ENCODE data around the gene RTKN2. TPM values are rescaled to one million over a fixed set of nuclear protein-coding genes. Genes with fewer than 3 reads are reported as not detected.

The RTKN2 gene
- polyA plus RNA-seq, 1 donor from 2014 or later, result 4.7 TPM

DNA sequence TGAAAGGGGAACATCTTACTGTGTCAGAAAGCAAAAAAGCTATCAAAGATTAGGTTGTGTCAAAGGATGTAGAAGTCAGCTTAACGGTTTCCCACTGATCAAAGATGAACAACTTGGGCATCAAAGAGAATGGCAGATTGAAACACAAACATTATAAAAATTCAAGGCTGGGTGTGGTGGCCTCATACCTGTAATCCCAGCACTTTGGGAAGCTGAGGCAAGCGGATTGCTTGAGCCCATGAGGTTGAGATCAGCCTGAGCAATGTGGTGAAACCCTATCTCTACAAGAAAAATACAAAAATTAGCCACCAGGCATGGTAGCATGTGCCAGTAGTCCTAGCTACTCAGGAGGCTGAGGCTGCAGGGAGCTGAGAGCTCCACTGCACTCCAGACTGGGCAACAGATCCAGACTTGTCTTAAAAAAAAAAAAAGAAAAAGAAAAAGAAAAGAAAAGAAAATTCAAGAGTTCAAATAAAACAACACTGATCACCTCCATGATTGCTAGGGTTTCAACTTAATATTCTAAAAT is 34.5 kb downstream of the RTKN2 start:
- Histone ChIP-seq H3K27me3 (ENCODE audit: insufficient read depth, low read depth, low read length) (no peaks in the 10 kb centered on the region), H3K4me3 (ENCODE audit: low read length) (no peak overlapping the region), H3K4me2 (ENCODE audit: low read length) (no peak overlapping the region), H3K79me2 (replicated peaks; ENCODE audit: insufficient read depth, low read length) (no peaks in the 10 kb centered on the region), H3K9ac (ENCODE audit: low read length) (no peak overlapping the region), H3F3A (ENCODE audit: insufficient read depth, low read length, poor library complexity, severe bottlenecking) (no peaks in the 10 kb centered on the region), H4K20me1 (ENCODE audit: insufficient read depth) (no peaks in the 10 kb centered on the region), H3K9me2 (ENCODE audit: insufficient read depth, low read length) (no peaks in the 10 kb centered on the region), H3K9me3 (ENCODE audit: low read length) (no peaks in the 10 kb centered on the region), H3K27ac (ENCODE audit: low read length) (no peak overlapping the region), H2AFZ (ENCODE audit: low read depth, low read length) (no peak overlapping the region), H3K36me3 (ENCODE audit: insufficient read depth, low read length) (no peaks in the 10 kb centered on the region)
- no peak for TF ChIP-seq TAF1 (IDR thresholded peaks at IDR 0.05; ENCODE audit: low read depth)
- TF ChIP-seq, protein P1, sequence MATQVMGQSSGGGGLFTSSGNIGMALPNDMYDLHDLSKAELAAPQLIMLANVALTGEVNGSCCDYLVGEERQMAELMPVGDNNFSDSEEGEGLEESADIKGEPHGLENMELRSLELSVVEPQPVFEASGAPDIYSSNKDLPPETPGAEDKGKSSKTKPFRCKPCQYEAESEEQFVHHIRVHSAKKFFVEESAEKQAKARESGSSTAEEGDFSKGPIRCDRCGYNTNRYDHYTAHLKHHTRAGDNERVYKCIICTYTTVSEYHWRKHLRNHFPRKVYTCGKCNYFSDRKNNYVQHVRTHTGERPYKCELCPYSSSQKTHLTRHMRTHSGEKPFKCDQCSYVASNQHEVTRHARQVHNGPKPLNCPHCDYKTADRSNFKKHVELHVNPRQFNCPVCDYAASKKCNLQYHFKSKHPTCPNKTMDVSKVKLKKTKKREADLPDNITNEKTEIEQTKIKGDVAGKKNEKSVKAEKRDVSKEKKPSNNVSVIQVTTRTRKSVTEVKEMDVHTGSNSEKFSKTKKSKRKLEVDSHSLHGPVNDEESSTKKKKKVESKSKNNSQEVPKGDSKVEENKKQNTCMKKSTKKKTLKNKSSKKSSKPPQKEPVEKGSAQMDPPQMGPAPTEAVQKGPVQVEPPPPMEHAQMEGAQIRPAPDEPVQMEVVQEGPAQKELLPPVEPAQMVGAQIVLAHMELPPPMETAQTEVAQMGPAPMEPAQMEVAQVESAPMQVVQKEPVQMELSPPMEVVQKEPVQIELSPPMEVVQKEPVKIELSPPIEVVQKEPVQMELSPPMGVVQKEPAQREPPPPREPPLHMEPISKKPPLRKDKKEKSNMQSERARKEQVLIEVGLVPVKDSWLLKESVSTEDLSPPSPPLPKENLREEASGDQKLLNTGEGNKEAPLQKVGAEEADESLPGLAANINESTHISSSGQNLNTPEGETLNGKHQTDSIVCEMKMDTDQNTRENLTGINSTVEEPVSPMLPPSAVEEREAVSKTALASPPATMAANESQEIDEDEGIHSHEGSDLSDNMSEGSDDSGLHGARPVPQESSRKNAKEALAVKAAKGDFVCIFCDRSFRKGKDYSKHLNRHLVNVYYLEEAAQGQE (IDR thresholded peaks at IDR 0.05; ENCODE audit: borderline replicate concordance), result no peak
- no peak for TF ChIP-seq POLR2AphosphoS5 (IDR thresholded peaks at IDR 0.05)
- no peak for TF ChIP-seq EP300 (conservative IDR thresholded peaks at IDR 0.05; ENCODE audit: poor library complexity, severe bottlenecking)
- no peak for TF ChIP-seq SMC3 (conservative IDR thresholded peaks at IDR 0.05; ENCODE audit: poor library complexity)
- TF ChIP-seq RAD21 (conservative IDR thresholded peaks at IDR 0.05), result no peak
- TF ChIP-seq, protein P2, sequence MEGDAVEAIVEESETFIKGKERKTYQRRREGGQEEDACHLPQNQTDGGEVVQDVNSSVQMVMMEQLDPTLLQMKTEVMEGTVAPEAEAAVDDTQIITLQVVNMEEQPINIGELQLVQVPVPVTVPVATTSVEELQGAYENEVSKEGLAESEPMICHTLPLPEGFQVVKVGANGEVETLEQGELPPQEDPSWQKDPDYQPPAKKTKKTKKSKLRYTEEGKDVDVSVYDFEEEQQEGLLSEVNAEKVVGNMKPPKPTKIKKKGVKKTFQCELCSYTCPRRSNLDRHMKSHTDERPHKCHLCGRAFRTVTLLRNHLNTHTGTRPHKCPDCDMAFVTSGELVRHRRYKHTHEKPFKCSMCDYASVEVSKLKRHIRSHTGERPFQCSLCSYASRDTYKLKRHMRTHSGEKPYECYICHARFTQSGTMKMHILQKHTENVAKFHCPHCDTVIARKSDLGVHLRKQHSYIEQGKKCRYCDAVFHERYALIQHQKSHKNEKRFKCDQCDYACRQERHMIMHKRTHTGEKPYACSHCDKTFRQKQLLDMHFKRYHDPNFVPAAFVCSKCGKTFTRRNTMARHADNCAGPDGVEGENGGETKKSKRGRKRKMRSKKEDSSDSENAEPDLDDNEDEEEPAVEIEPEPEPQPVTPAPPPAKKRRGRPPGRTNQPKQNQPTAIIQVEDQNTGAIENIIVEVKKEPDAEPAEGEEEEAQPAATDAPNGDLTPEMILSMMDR (IDR thresholded peaks at IDR 0.05; ENCODE audit: poor library complexity, severe bottlenecking), result no peak
- no peak for TF ChIP-seq MXI1 (conservative IDR thresholded peaks at IDR 0.05; ENCODE audit: poor library complexity, severe bottlenecking)
- TF ChIP-seq EZH2 (IDR thresholded peaks at IDR 0.05; ENCODE audit: borderline replicate concordance, insufficient read depth, low read length, poor library complexity, severe bottlenecking), result no peak

DNA sequence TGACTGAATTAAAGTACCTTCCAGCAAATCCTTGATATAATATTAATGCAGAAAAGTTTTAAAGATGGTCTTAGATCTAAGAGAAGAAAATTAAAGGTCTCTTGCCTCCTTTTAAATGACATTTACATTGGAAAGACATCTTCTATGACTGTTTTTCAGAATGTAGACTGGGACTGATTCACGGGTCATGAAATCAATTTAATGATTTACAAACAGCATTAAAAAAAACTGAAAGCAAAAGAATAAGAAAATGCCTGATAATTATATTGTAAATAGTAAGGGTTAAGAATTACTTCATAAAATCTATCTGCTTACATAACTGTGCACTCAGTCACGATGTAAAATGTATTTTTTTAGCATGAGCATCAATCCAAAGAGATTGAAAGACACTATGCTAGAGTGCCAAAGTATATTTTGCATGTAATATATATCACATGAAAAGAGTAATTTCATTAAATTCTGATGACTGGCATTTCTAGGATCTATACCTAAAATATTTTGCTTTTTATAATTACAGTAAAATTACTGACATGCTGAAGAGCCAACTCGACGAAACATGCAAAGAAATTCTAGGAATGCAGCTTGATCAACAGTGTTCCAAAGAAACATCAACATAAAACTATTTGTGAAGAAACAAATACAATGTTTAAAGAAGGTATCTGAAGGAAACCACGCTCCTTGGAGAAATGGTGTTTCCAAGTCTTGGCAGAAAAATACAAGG is 35.1 kb downstream of the RTKN2 start:
- Histone ChIP-seq H3K9me2 (ENCODE audit: insufficient read depth, low read length) (no peaks in the 10 kb centered on the region), H4K20me1 (ENCODE audit: insufficient read depth) (no peaks in the 10 kb centered on the region), H3K4me2 (ENCODE audit: low read length) (no peak overlapping the region), H3K9ac (ENCODE audit: low read length) (no peak overlapping the region), H3K27me3 (ENCODE audit: insufficient read depth, low read depth, low read length) (no peaks in the 10 kb centered on the region), H3K27ac (ENCODE audit: low read length) (no peak overlapping the region), H2AFZ (ENCODE audit: low read depth, low read length) (no peak overlapping the region), H3K9me3 (ENCODE audit: low read length) (no peaks in the 10 kb centered on the region), H3K4me3 (ENCODE audit: low read length) (no peak overlapping the region), H3K79me2 (replicated peaks; ENCODE audit: insufficient read depth, low read length) (no peaks in the 10 kb centered on the region), H3K36me3 (ENCODE audit: insufficient read depth, low read length) (no peaks in the 10 kb centered on the region), H3F3A (ENCODE audit: insufficient read depth, low read length, poor library complexity, severe bottlenecking) (no peaks in the 10 kb centered on the region)
- TF ChIP-seq SMC3 (conservative IDR thresholded peaks at IDR 0.05; ENCODE audit: poor library complexity), result no peak
- TF ChIP-seq, protein P1 (IDR thresholded peaks at IDR 0.05; ENCODE audit: borderline replicate concordance), result no peak

Measured in neural cell (in vitro differentiated cells).